Heart right ventricle (tissue), 16 donors: ENCODE measurements around the gene SLC35D3. TPM values are rescaled to one million over a fixed set of nuclear protein-coding genes. Genes with fewer than 3 reads are reported as not detected.

Experiments used
- ATAC-seq, 8 donors: fragments of 200-7000 bp; cut with Tn5 transposase; one replicate each; pipeline ENCODE4 v1.9.1; 2020; ENCODE audit warnings: mild to moderate bottlenecking in 8 of 8, moderate library complexity in 8 of 8, moderate number of reproducible peaks in 1 of 8
- DNase-seq, 2 donors: peaks; one replicate each; pipeline ENCODE4 v3.0.0-alpha.2; 2020
- H3K27ac ChIP-seq, 10 donors: fragments of 200-600 bp; sonication (generic) in 2 of 10; one replicate each; pipeline versions ENCODE4 v1.5.0 to v1.8.0; 2020 to 2022; ENCODE audit warnings: mild to moderate bottlenecking in 3 of 10
- H3K27me3 ChIP-seq, 7 donors: fragments of 200-600 bp; one replicate each; pipeline ENCODE4 v1.8.0; 2021 to 2022; ENCODE audit warnings: mild to moderate bottlenecking in 2 of 7
- H3K36me3 ChIP-seq, 9 donors: fragments of 200-600 bp; sonication (generic) in 1 of 9; one replicate each; pipeline versions ENCODE4 v1.5.0 to v1.8.0; 2020 to 2022; ENCODE audit warnings: mild to moderate bottlenecking in 2 of 9
- H3K4me1 ChIP-seq, 9 donors: fragments of 200-600 bp; sonication (generic) in 1 of 9; one replicate each; pipeline versions ENCODE4 v1.5.0 to v1.8.0; 2020 to 2022; ENCODE audit warnings: mild to moderate bottlenecking in 4 of 9
- H3K4me3 ChIP-seq, 10 donors: fragments of 200-600 bp; sonication (generic) in 2 of 10; one replicate each; pipeline versions ENCODE4 v1.5.0 to v1.8.0; 2020 to 2022; ENCODE audit warnings: mild to moderate bottlenecking in 7 of 10, moderate library complexity in 2 of 10
- H3K9me3 ChIP-seq, 11 donors: fragments of 200-600 bp in 10 of 11; sonication (generic) in 2 of 11; one replicate each; pipeline versions ENCODE4 v1.5.0 to v1.8.0; 2013 to 2022; ENCODE audit warnings: mild to moderate bottlenecking in 2 of 11, control low read depth in 1 of 11, moderate library complexity in 1 of 11
- CTCF ChIP-seq, 9 donors: fragments of 200-600 bp; sonication (generic) in 2 of 9; IDR thresholded peaks; one replicate each; pipeline versions ENCODE4 v1.5.0 to v1.8.0; 2021 to 2022; ENCODE audit warnings: antibody characterized with exemption in 9 of 9, mild to moderate bottlenecking in 5 of 9, moderate library complexity in 1 of 9
- WGBS, 2 donors: extraction: QIAGEN DNeasy Blood & Tissue Kit; methylation state at CpG; one replicate each; pipeline ENCODE4 v1.1.7; 2013; ENCODE audit warnings: inconsistent platforms in 1 of 2; 5-methylcytosine and 5-hydroxymethylcytosine counted together
- intact Hi-C, 10 donors: fragments of 100-400 bp; cut with DNase I; formaldehyde crosslinking; loops; one replicate each; pipeline versions ENCODE4 v1.11.1 to v1.14.2; 2022
- polyA plus RNA-seq, 2 donors: library from polyadenylated mRNA; stranded (reverse); fragments of 200-250 nt; gene quantifications; one replicate each; pipeline ENCODE4 v1.2.3, GENCODE V29; 2013
- total RNA-seq, 10 donors: library from RNA; stranded (reverse); fragmentation: NEBNext Ultra II Directional in 3 of 10; extraction: Animal tissue kit (Norgen Biotek cat#: 25700) in 3 of 10; gene quantifications; one replicate each; pipeline versions ENCODE4 v1.2.1 to v1.2.4, GENCODE V29; 2021 to 2023
- donor health status: Arrhythmogenic right ventricular cardiomyopathy.
- donor health status: ischemic (EF 13 %, LVEDD 7.1; RV severe dilation, severe dysfunction).
- donor health status: healthy with polysubstance abuse.
- donor health status: DM: no; HTN: yes; CAD: no.
- donor health status: DM: no; HTN: no; CAD: no.
- donor health status: ischemic (EF 25% LVEDD 6.9; RV normal size, moderate dysfunction).
- donor health status: ischemic (EF 25% LVEDD 5.7; RV mildly dilated, moderate dysfunction).
- donor health status: healthy.
- donor health status: DM: yes; HTN: yes; CAD: no.
- donor health status: Ischemic cardiomyopathy.
- donor health status: ischemic (EF 35%, LVEDD 5.7; RV mildly dilated, moderate dysfunction).
- donor health status: nonischemic (EF 11% LVEDD 7.7; RV severe dilation, severe dysfunction).
- donor health status: DM: yes; HTN: yes; CAD: no.
- donor health status: PGD.
- donor health status: ischemic (EF 29% LVEDD 5.4; RV normal size, mild dysfunction).
- donor health status: nonischemic (EF 23%, LVEDD 6.1; RV moderate dilation, normal function).

Gene SLC35D3
- total and polyA plus RNA-seq, 12 donors = 0.04 TPM; not detected in 11

- ATAC-seq (no peak), DNase-seq (no peak)
- no peak overlapping the region for H3K27ac ChIP-seq
- H3K4me3 ChIP-seq = no peak overlapping the region
- no peaks in the 10 kb centered on the region for H3K9me3 ChIP-seq
- no peak for TF ChIP-seq CTCF (IDR thresholded peaks at IDR 0.05)
- H3K4me1 ChIP-seq = peaks cover 0 to 9% (median 3%) of the 10 kb centered on the region in 9 donors
- WGBS, 2 donors = 86 to 90% methylated on average over 3 of the region's 3 CpGs
- no peaks in the 10 kb centered on the region for H3K36me3 ChIP-seq
- intact Hi-C loops = no loop called here
- H3K27me3 ChIP-seq = no peaks in the 10 kb centered on the region
Observed at GRCh38 chr6:136890986-136891385, 31.1 kb upstream of the SLC35D3 start.

GRCh38 chr6:136893187-136893586 is 28.9 kb upstream of the SLC35D3 start:
- Histone ChIP-seq H3K27me3 (no peaks in the 10 kb centered on the region), H3K36me3 (peaks cover 0 to 4% (median 0%) of the 10 kb centered on the region in 9 donors), H3K4me3 (no peak overlapping the region), H3K4me1 (peaks cover 0 to 10% (median 5%) of the 10 kb centered on the region in 9 donors), H3K27ac (no peak overlapping the region), H3K9me3 (no peaks in the 10 kb centered on the region)
- WGBS, 2 donors = 73 to 79% methylated on average over 5 of the region's 5 CpGs
- no peak for DNase-seq
- intact Hi-C loops = no loop called here
- TF ChIP-seq CTCF (IDR thresholded peaks at IDR 0.05) = no peak
- no peak for ATAC-seq

GRCh38 chr6:136895901-136896300 is 26.2 kb upstream of the SLC35D3 start:
- H3K9me3 ChIP-seq = no peaks in the 10 kb centered on the region
- no peak overlapping the region for H3K4me3 ChIP-seq
- H3K27me3 ChIP-seq = no peaks in the 10 kb centered on the region
- H3K4me1 ChIP-seq = peaks cover 0 to 10% (median 3%) of the 10 kb centered on the region in 9 donors
- H3K27ac ChIP-seq = no peak overlapping the region
- peaks cover 0 to 29% (median 0%) of the 10 kb centered on the region in 9 donors for H3K36me3 ChIP-seq
- no peak for TF ChIP-seq CTCF (IDR thresholded peaks at IDR 0.05)
- DNase-seq = no peak
- WGBS, 2 donors = 52 to 60% methylated on average over 3 of the region's 3 CpGs
- no peak for ATAC-seq
- intact Hi-C loops = no loop called here

- Histone ChIP-seq H3K27me3 (no peaks in the 10 kb centered on the region), H3K36me3 (peaks cover 0 to 36% (median 0%) of the 10 kb centered on the region in 9 donors), H3K4me3 (no peak overlapping the region), H3K27ac (no peak overlapping the region), H3K4me1 (peaks cover 0 to 20% (median 3%) of the 10 kb centered on the region in 9 donors), H3K9me3 (no peaks in the 10 kb centered on the region)
- ATAC-seq (no peak), DNase-seq (no peak)
- TF ChIP-seq CTCF (IDR thresholded peaks at IDR 0.05) = no peak
- intact Hi-C loops = no loop called here
- WGBS, 2 donors = 97 to 98% methylated on average over 1 of the region's 1 CpG
Observed at GRCh38 chr6:136897071-136897470, 25.0 kb upstream of the SLC35D3 start.
